ENCODE data around the gene DUSP8. TPM values are rescaled to one million over a fixed set of nuclear protein-coding genes. Genes with fewer than 3 reads are reported as not detected.

DUSP8 gene
- total and polyA plus RNA-seq, 4 donors, result 2.0 to 17.0 (median 6.3) TPM

GRCh38 chr11:1546536-1547466 lies 25.3 kb downstream of the DUSP8 start:
- Histone ChIP-seq H3K36me3 (ENCODE audit: control insufficient read depth in 4 of 4, insufficient read depth in 4 of 4, low read length in 4 of 4) (no peaks in the 10 kb centered on the region), H3K4me3 (no peak overlapping the region), H3K9ac (ENCODE audit: insufficient read depth in 1 of 2, low read length in 2 of 2) (no peak overlapping the region), H3K9me3 (ENCODE audit: control insufficient read depth in 4 of 4, insufficient read depth in 3 of 4, low read length in 3 of 4) (no peaks in the 10 kb centered on the region), H3K4me1 (ENCODE audit: control insufficient read depth in 5 of 5, insufficient read depth in 5 of 5, low read length in 5 of 5) (peaks cover 0 to 20% (median 0%) of the 10 kb centered on the region in 5 donors), H3K27ac (ENCODE audit: low read depth in 1 of 2, low read length in 1 of 2) (peak overlapping the region in 1 of 2 donors; percentile 61), H3K27me3 (ENCODE audit: control insufficient read depth in 3 of 3, insufficient read depth in 3 of 3, low read length in 2 of 3) (peaks cover 0 to 37% (median 22%) of the 10 kb centered on the region in 3 donors)
- ATAC-seq (ENCODE audit: insufficient read depth, low FRiP score) (no peak), DNase-seq (peak in 2 of 3 donors; percentile 37 to 43)
- WGBS, 2 donors, result 1 to 2% methylated on average over 73 to 106 of the region's 106 CpGs
- TF ChIP-seq CTCF (IDR thresholded peaks at IDR 0.05; ENCODE audit: control extremely low read depth, extremely low read depth), result peak; percentile 45

GRCh38 chr11:1546077-1546535 lies 26.0 kb downstream of the DUSP8 start:
- H3K9me3 ChIP-seq (ENCODE audit: control insufficient read depth in 4 of 4, insufficient read depth in 3 of 4, low read length in 3 of 4), result no peaks in the 10 kb centered on the region
- WGBS, 2 donors, result 19 to 21% methylated on average over 18 of the region's 18 CpGs
- H3K9ac ChIP-seq (ENCODE audit: insufficient read depth in 1 of 2, low read length in 2 of 2), result no peak overlapping the region
- TF ChIP-seq CTCF (IDR thresholded peaks at IDR 0.05; ENCODE audit: control extremely low read depth, extremely low read depth), result no peak
- H3K27ac ChIP-seq (ENCODE audit: low read depth in 1 of 2, low read length in 1 of 2), result no peak overlapping the region
- ATAC-seq (ENCODE audit: insufficient read depth, low FRiP score), result no peak
- no peak overlapping the region for H3K4me3 ChIP-seq
- peaks cover 0 to 37% (median 22%) of the 10 kb centered on the region in 3 donors for H3K27me3 ChIP-seq (ENCODE audit: control insufficient read depth in 3 of 3, insufficient read depth in 3 of 3, low read length in 2 of 3)
- no peak for DNase-seq
- no peaks in the 10 kb centered on the region for H3K36me3 ChIP-seq (ENCODE audit: control insufficient read depth in 4 of 4, insufficient read depth in 4 of 4, low read length in 4 of 4)
- H3K4me1 ChIP-seq (ENCODE audit: control insufficient read depth in 5 of 5, insufficient read depth in 5 of 5, low read length in 5 of 5), result peaks cover 0 to 20% (median 0%) of the 10 kb centered on the region in 5 donors

GRCh38 chr11:1545432-1545831 lies 26.6 kb downstream of the DUSP8 start:
- Histone ChIP-seq H3K9ac (ENCODE audit: insufficient read depth in 1 of 2, low read length in 2 of 2) (no peak overlapping the region), H3K27ac (ENCODE audit: low read depth in 1 of 2, low read length in 1 of 2) (no peak overlapping the region), H3K9me3 (ENCODE audit: control insufficient read depth in 4 of 4, insufficient read depth in 3 of 4, low read length in 3 of 4) (no peaks in the 10 kb centered on the region), H3K36me3 (ENCODE audit: control insufficient read depth in 4 of 4, insufficient read depth in 4 of 4, low read length in 4 of 4) (no peaks in the 10 kb centered on the region), H3K27me3 (ENCODE audit: control insufficient read depth in 3 of 3, insufficient read depth in 3 of 3, low read length in 2 of 3) (peaks cover 0 to 37% (median 22%) of the 10 kb centered on the region in 3 donors), H3K4me1 (ENCODE audit: control insufficient read depth in 5 of 5, insufficient read depth in 5 of 5, low read length in 5 of 5) (peaks cover 0 to 20% (median 0%) of the 10 kb centered on the region in 5 donors), H3K4me3 (no peak overlapping the region)
- WGBS, 2 donors, result 73 to 76% methylated on average over 5 of the region's 5 CpGs
- no peak for TF ChIP-seq CTCF (IDR thresholded peaks at IDR 0.05; ENCODE audit: control extremely low read depth, extremely low read depth)
- DNase-seq, result no peak
- no peak for ATAC-seq (ENCODE audit: insufficient read depth, low FRiP score)
